Progenitor cell of endocrine pancreas (in vitro differentiated cells): ENCODE data around the gene SKIC8. TPM values are rescaled to one million over a fixed set of nuclear protein-coding genes. Genes with fewer than 3 reads are reported as not detected.
A peak's percentile ranks its signal among the peaks of the same experiment; 100 is the strongest.

Experiments used
- DNase-seq: peaks from one replicate; pipeline ENCODE4 v3.0.0; 2021; ENCODE audit warnings: low spot score; ENCODE audit not compliant: unreplicated experiment
- H3K27ac Mint-ChIP-seq: 2 replicates; pipeline ENCODE4 v1.8.0; 2021; ENCODE audit warnings: mild to moderate bottlenecking, moderate library complexity, mixed read lengths
- H3K27me3 Mint-ChIP-seq: 2 replicates; pipeline ENCODE4 v1.8.0; 2021; ENCODE audit warnings: mixed read lengths
- H3K36me3 Mint-ChIP-seq: 2 replicates; pipeline ENCODE4 v1.8.0; 2022; ENCODE audit warnings: mixed read lengths; ENCODE audit not compliant: insufficient read depth
- H3K4me1 Mint-ChIP-seq: 2 replicates; pipeline ENCODE4 v1.8.0; 2021; ENCODE audit warnings: low read depth, mixed read lengths
- H3K4me3 Mint-ChIP-seq: 2 replicates; pipeline ENCODE4 v1.8.0; 2021; ENCODE audit warnings: low read depth, mild to moderate bottlenecking, moderate library complexity, mixed read lengths
- H3K9me3 Mint-ChIP-seq: 2 replicates; pipeline ENCODE4 v1.8.0; 2021; ENCODE audit warnings: low read depth, mixed read lengths
- total RNA-seq: library from RNA; stranded (reverse); gene quantifications from 2 replicates; pipeline ENCODE4 v1.2.1, GENCODE V29; 2021
- TF ChIP-seq, protein P1 (sequence below): fragments of 200-600 bp; sonication (generic); IDR thresholded peaks from one replicate; pipeline ENCODE4 v1.5.0; 2021; ENCODE audit warnings: antibody characterized with exemption, mild to moderate bottlenecking; ENCODE audit not compliant: unreplicated experiment

Gene SKIC8
- total RNA-seq, 1 donor from 2014 or later: 46.1 TPM

DNA sequence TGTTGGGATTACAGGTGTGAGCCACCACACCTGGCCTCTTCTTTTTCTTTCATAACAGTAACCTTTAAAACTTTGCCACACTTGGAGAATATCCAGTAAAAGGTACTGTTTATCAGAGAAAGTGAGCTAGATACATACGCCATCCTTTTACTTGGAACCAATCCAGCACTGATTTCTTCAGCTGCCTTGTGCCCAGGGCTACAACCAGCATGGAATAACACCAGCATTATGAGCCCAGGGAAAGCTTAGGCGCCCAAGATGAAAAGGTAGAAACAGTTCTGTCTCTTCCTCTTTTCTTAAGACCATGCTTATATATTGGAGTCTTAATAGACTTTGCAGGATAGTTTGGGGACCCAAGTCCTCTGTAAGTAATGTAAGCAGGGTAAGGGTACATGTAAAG, 8.4 kb downstream of the SKIC8 start:
- no peak for DNase-seq
- H3K4me1 Mint-ChIP-seq: peaks cover 6% of the 10 kb centered on the region
- no peaks in the 10 kb centered on the region for H3K27me3 Mint-ChIP-seq
- H3K36me3 Mint-ChIP-seq: peaks cover 7% of the 10 kb centered on the region
- TF ChIP-seq, protein P1, sequence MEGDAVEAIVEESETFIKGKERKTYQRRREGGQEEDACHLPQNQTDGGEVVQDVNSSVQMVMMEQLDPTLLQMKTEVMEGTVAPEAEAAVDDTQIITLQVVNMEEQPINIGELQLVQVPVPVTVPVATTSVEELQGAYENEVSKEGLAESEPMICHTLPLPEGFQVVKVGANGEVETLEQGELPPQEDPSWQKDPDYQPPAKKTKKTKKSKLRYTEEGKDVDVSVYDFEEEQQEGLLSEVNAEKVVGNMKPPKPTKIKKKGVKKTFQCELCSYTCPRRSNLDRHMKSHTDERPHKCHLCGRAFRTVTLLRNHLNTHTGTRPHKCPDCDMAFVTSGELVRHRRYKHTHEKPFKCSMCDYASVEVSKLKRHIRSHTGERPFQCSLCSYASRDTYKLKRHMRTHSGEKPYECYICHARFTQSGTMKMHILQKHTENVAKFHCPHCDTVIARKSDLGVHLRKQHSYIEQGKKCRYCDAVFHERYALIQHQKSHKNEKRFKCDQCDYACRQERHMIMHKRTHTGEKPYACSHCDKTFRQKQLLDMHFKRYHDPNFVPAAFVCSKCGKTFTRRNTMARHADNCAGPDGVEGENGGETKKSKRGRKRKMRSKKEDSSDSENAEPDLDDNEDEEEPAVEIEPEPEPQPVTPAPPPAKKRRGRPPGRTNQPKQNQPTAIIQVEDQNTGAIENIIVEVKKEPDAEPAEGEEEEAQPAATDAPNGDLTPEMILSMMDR: no peak
- no peak overlapping the region for H3K4me3 Mint-ChIP-seq
- H3K9me3 Mint-ChIP-seq: no peaks in the 10 kb centered on the region
- no peak overlapping the region for H3K27ac Mint-ChIP-seq

- no peak for DNase-seq
- Mint-ChIP-seq H3K27me3 (no peaks in the 10 kb centered on the region), H3K4me1 (peaks cover 6% of the 10 kb centered on the region), H3K4me3 (no peak overlapping the region), H3K36me3 (peaks cover 8% of the 10 kb centered on the region), H3K27ac (no peak overlapping the region), H3K9me3 (no peaks in the 10 kb centered on the region)
- TF ChIP-seq, protein P1: no peak
Observed at GRCh38 chr15:78290222-78290621, 9.2 kb downstream of the SKIC8 start.

DNA sequence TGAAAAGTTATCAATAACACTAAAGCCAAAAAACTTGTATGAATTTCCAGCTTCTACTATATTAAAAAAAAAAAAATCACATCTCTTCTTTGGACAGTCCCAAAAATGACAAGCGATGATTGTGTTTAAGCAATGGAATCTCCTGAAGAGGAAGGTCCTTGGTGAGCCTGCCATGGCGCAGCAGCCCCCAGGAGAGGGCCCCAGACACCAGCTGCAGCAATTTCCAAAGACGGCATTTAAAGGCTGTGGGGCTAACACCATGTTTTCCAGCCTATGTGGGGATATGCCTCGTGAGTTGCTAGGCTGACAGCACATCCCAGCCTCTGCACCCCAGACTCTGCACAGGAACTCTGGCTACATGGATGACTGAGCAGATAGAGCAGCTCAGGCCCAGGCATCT, 14.7 kb downstream of the SKIC8 start:
- TF ChIP-seq, protein P1: peak; percentile 28
- H3K36me3 Mint-ChIP-seq: peaks cover 7% of the 10 kb centered on the region
- no peaks in the 10 kb centered on the region for H3K27me3 Mint-ChIP-seq
- DNase-seq: no peak
- no peak overlapping the region for H3K27ac Mint-ChIP-seq
- H3K4me1 Mint-ChIP-seq: no peaks in the 10 kb centered on the region
- no peak overlapping the region for H3K4me3 Mint-ChIP-seq
- no peaks in the 10 kb centered on the region for H3K9me3 Mint-ChIP-seq

- no peaks in the 10 kb centered on the region for H3K27me3 Mint-ChIP-seq
- H3K4me3 Mint-ChIP-seq: no peak overlapping the region
- no peaks in the 10 kb centered on the region for H3K4me1 Mint-ChIP-seq
- DNase-seq: no peak
- H3K36me3 Mint-ChIP-seq: peaks cover 6% of the 10 kb centered on the region
- H3K27ac Mint-ChIP-seq: no peak overlapping the region
- H3K9me3 Mint-ChIP-seq: no peaks in the 10 kb centered on the region
- TF ChIP-seq, protein P1: no peak
Observed at GRCh38 chr15:78282324-78282723, 17.1 kb downstream of the SKIC8 start.

DNA sequence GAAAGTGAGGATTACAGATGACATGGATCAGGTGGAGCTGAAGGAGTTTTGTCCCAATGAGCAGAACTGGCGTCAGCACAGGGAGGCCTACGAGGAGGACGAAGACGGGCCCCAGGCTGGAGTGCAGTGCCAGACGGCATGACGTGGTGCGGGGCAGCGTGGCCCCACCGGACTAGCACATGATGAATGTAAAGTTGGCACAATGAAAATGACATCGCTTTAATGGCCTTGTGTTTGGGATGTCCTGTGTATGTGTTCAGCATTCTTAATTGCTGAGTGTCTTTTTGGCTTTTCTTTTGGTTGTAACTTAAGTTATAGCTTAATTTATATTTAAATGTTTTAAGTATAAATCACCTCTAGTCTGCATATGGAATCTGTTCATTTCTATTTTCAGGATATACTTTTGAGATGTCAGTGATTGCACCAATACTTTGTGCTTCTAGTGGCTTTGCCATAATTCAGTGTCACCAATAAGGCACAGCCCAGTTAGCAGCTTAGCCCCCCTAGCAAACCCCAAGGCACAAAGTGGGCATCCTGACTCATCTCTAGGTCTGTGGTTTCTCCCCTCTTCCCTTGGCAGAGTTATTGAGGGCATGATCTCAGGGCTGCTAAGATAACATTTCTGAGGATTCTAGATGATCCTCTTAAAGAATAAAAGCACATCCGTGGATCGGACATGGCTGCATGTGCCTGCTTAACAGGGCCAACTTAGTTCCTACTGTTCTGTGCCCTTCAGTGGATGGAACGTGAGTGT, 18.9 kb downstream of the SKIC8 start:
- Mint-ChIP-seq H3K36me3 (peaks cover 1% of the 10 kb centered on the region), H3K27me3 (no peaks in the 10 kb centered on the region), H3K9me3 (no peaks in the 10 kb centered on the region), H3K27ac (no peak overlapping the region), H3K4me3 (no peak overlapping the region), H3K4me1 (no peaks in the 10 kb centered on the region)
- no peak for DNase-seq
- TF ChIP-seq, protein P1: no peak
